ENCODE measurements around the gene GLIS1. TPM values are rescaled to one million over a fixed set of nuclear protein-coding genes. Genes with fewer than 3 reads are reported as not detected.

GLIS1 gene
- total RNA-seq, 4 donors from 2014 or later = not detected

DNA sequence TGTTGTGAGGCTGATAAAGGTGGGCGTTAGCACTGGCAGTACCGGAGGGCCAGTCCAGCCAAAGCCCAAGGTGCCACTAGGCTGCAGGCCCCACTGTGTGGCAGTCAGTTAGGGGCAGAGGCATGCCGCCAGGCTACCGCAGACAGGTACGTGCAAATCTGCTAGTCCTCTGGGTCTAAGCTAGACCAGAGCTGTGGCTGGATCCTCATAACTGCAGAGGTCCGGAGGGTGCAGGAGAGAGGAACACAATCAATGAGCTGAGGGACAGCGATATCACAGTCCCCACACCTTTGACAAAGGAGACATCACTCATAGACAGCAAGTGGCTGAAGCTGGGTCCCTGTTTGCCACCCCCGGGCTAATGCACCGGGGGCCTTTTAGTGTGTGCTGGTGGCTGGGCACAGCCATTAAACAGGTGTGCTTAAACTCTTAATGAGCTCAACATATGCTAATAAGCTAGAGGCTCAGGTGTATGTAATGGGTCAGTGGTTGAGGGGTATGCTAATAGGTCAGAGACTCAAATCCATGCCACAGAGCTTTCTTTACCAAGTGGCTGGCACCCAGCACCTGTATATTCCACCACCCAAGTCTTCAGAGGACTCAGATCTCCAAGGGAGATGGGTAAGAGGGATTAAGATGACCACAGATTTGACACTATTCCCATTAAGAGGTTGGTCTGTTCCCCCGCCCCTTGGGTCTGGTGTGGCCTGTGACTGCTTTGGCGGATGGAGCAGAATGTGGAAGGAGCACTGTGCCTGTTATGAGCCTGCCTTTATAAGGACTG is 82.0 kb downstream of the GLIS1 start:
- Histone ChIP-seq H3K27ac (no peak overlapping the region), H3K36me3 (no peaks in the 10 kb centered on the region), H3K9me3 (no peaks in the 10 kb centered on the region), H3K4me3 (no peak overlapping the region), H3K27me3 (no peaks in the 10 kb centered on the region), H3K4me1 (no peaks in the 10 kb centered on the region)
- in situ Hi-C loops (cut with MboI; ENCODE audit: low sequenced_read_pairs in 4 of 4) = no loop called here
- TF ChIP-seq CTCF (IDR thresholded peaks at IDR 0.05 in 4 of 5, conservative IDR thresholded peaks at IDR 0.05 in 1 of 5) (no peak), POLR2A (IDR thresholded peaks at IDR 0.05) (no peak)
- DNase-seq (no peak), ATAC-seq (no peak)
- intact Hi-C loops (cut with DNase I; ENCODE audit: low total_unique reads) = no loop called here

GRCh38 chr1:53655931-53656746 is 82.8 kb downstream of the GLIS1 start:
- no peak for DNase-seq
- H3K27ac ChIP-seq = no peak overlapping the region
- H3K9me3 ChIP-seq = no peaks in the 10 kb centered on the region
- in situ Hi-C loops (cut with MboI; ENCODE audit: low sequenced_read_pairs in 4 of 4) (no loop called here), intact Hi-C loops (cut with DNase I; ENCODE audit: low total_unique reads) (no loop called here)
- no peaks in the 10 kb centered on the region for H3K4me1 ChIP-seq
- no peaks in the 10 kb centered on the region for H3K36me3 ChIP-seq
- H3K27me3 ChIP-seq = no peaks in the 10 kb centered on the region
- ATAC-seq = no peak
- H3K4me3 ChIP-seq = no peak overlapping the region
- no peak for TF ChIP-seq CTCF (IDR thresholded peaks at IDR 0.05 in 4 of 5, conservative IDR thresholded peaks at IDR 0.05 in 1 of 5)
- no peak for TF ChIP-seq POLR2A (IDR thresholded peaks at IDR 0.05)

- in situ Hi-C loops (cut with MboI; ENCODE audit: low sequenced_read_pairs in 4 of 4) = no loop called here
- no peak overlapping the region for H3K4me3 ChIP-seq
- TF ChIP-seq CTCF (IDR thresholded peaks at IDR 0.05 in 4 of 5, conservative IDR thresholded peaks at IDR 0.05 in 1 of 5) = no peak
- no peak for TF ChIP-seq POLR2A (IDR thresholded peaks at IDR 0.05)
These were observed 84.5 kb downstream of the GLIS1 start for GRCh38 chr1:53654216-53655210.

DNA sequence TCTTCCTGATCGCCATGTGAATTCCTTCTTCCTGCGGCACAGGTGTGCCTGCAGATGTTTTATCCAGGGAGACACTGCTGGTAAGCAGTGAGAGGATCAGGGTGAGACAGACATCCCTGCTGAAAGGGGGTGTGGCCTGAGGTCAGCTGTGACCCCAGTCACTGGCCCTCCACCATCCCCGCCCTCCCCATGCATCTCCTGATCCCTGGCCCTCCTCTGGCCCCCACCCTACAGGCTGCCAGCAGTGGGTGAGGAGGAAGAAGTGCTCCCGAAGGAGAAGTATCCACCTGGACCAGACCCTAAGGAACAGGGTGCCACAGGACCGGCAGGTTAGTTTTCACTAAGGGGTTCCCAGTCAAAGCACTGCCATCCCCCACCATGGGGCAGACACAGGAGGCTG is 85.3 kb downstream of the GLIS1 start:
- Histone ChIP-seq H3K9me3 (no peaks in the 10 kb centered on the region), H3K27ac (no peak overlapping the region), H3K4me1 (no peaks in the 10 kb centered on the region), H3K27me3 (no peaks in the 10 kb centered on the region), H3K36me3 (no peaks in the 10 kb centered on the region), H3K4me3 (no peak overlapping the region)
- ATAC-seq (no peak), DNase-seq (no peak)
- TF ChIP-seq POLR2A (IDR thresholded peaks at IDR 0.05) (no peak), CTCF (IDR thresholded peaks at IDR 0.05 in 4 of 5, conservative IDR thresholded peaks at IDR 0.05 in 1 of 5) (no peak)
- intact Hi-C loops (cut with DNase I; ENCODE audit: low total_unique reads) = no loop called here
- in situ Hi-C loops (cut with MboI; ENCODE audit: low sequenced_read_pairs in 4 of 4) = no loop called here

More at GRCh38 chr1:53654216-53655210, 84.5 kb downstream of the GLIS1 start:
- H3K36me3 ChIP-seq = no peaks in the 10 kb centered on the region
- H3K9me3 ChIP-seq = no peaks in the 10 kb centered on the region
- H3K27me3 ChIP-seq = no peaks in the 10 kb centered on the region
- H3K4me1 ChIP-seq = no peaks in the 10 kb centered on the region
- H3K27ac ChIP-seq = no peak overlapping the region
- ATAC-seq (no peak), DNase-seq (no peak)
- intact Hi-C loops (cut with DNase I; ENCODE audit: low total_unique reads) = no loop called here
